HepG2 (cell line): ENCODE data around the gene ZBTB22. TPM values are rescaled to one million over a fixed set of nuclear protein-coding genes. Genes with fewer than 3 reads are reported as not detected.

Experiments used
- AKAP8 ChIP-seq: sonication (generic); formaldehyde crosslinking; IDR thresholded peaks from 2 replicates; pipeline ENCODE4 v1.5.1; 2020; ENCODE audit warnings: mild to moderate bottlenecking, missing genetic modification reagents
- ARID3A ChIP-seq: IDR thresholded peaks from 2 replicates; pipeline ENCODE4 v1.6.1; 2012; ENCODE audit warnings: low read depth, low read length, improper control_type of control experiment
- ATF1 ChIP-seq: IDR thresholded peaks from 2 replicates; pipeline ENCODE4 v1.6.1; 2016; ENCODE audit warnings: mild to moderate bottlenecking, control low read depth
- CHD4 ChIP-seq: fragments of 200-600 bp; sonication (generic); IDR thresholded peaks from 2 replicates; pipeline ENCODE4 v1.7.0; 2017; ENCODE audit warnings: mild to moderate bottlenecking, low read length, borderline replicate concordance
- KDM5A ChIP-seq: fragments of 200-600 bp; sonication (generic); IDR thresholded peaks from 2 replicates; pipeline ENCODE4 v1.7.0; 2018; ENCODE audit warnings: antibody characterized with exemption, mild to moderate bottlenecking, low read length, borderline replicate concordance
- MLLT10 ChIP-seq: sonication (generic); formaldehyde crosslinking; IDR thresholded peaks from 2 replicates; pipeline ENCODE4 v1.4.0; 2020; ENCODE audit warnings: missing genetic modification reagents
- PRDM4 ChIP-seq: sonication (generic); formaldehyde crosslinking; IDR thresholded peaks from 2 replicates; pipeline ENCODE4 v1.9.0; 2021; ENCODE audit warnings: missing genetic modification reagents, borderline replicate concordance
- RFX1 ChIP-seq: fragments of 450-650 bp; IDR thresholded peaks from 2 replicates; pipeline ENCODE4 v1.6.1; 2017
- SETDB1 ChIP-seq: sonication (generic); formaldehyde crosslinking; IDR thresholded peaks from 2 replicates; pipeline ENCODE4 v1.5.1; 2020; ENCODE audit warnings: missing genetic modification reagents, mild to moderate bottlenecking, borderline replicate concordance
- ZBED4 ChIP-seq: sonication (generic); formaldehyde crosslinking; IDR thresholded peaks from 2 replicates; pipeline ENCODE4 v1.4.0; 2020; ENCODE audit warnings: missing genetic modification reagents, borderline replicate concordance
- ZBTB1 ChIP-seq: sonication (generic); formaldehyde crosslinking; IDR thresholded peaks from 2 replicates; pipeline ENCODE4 v1.4.0; 2020; ENCODE audit warnings: missing genetic modification reagents, borderline replicate concordance
- ZC3H4 ChIP-seq: sonication (generic); formaldehyde crosslinking; IDR thresholded peaks from 2 replicates; pipeline ENCODE4 v1.4.0; 2020; ENCODE audit warnings: missing genetic modification reagents, borderline replicate concordance
- ZNF329 ChIP-seq: sonication (generic); formaldehyde crosslinking; IDR thresholded peaks from 2 replicates; pipeline ENCODE4 v1.9.0; 2021; ENCODE audit warnings: low read depth, mild to moderate bottlenecking, missing genetic modification reagents
- ZNF468 ChIP-seq: sonication (generic); formaldehyde crosslinking; IDR thresholded peaks from 2 replicates; pipeline ENCODE4 v1.8.0; 2022; ENCODE audit warnings: mild to moderate bottlenecking, moderate library complexity, missing genetic modification reagents
- ZNF572 ChIP-seq: sonication (generic); formaldehyde crosslinking; IDR thresholded peaks from 2 replicates; pipeline ENCODE4 v1.5.1; 2020; ENCODE audit warnings: mild to moderate bottlenecking, missing genetic modification reagents
- ZSCAN21 ChIP-seq: sonication (generic); formaldehyde crosslinking; IDR thresholded peaks from 2 replicates; pipeline ENCODE4 v1.8.0; 2022; ENCODE audit warnings: mild to moderate bottlenecking, missing genetic modification reagents, moderate library complexity, borderline replicate concordance
- polyA plus RNA-seq, 8 experiments: library from polyadenylated mRNA; depleted of rRNA in 3 of 8; stranded (reverse) in 7 of 8; unstranded in 1 of 8; fragments of >200 nt; fragmentation: Illumina TruSeq in 4 of 8; extraction: Trizol in 4 of 8; gene quantifications; 2 replicates each; pipeline versions ENCODE4 v1.2.1 to v1.2.3, GENCODE V29; 2011 to 2016; ENCODE audit warnings: low read depth in 4 of 8, missing spikeins in 1 of 8, mixed read lengths in 1 of 8; ENCODE audit not compliant: insufficient read depth in 1 of 8
- total RNA-seq, 5 experiments: library from RNA; depleted of rRNA; stranded (reverse); fragments of >200 nt; fragmentation: Illumina TruSeq; extraction: Trizol; gene quantifications; 2 replicates each; pipeline ENCODE4 v1.2.3, GENCODE V29; 2016; ENCODE audit warnings: low read depth in 1 of 5
- TF ChIP-seq, protein P1 (sequence below): IDR thresholded peaks from 2 replicates; pipeline ENCODE4 v1.6.1; 2016; ENCODE audit warnings: missing genetic modification reagents, missing compliant biosample characterization
- TF ChIP-seq, protein P2 (sequence below): sonication (generic); formaldehyde crosslinking; IDR thresholded peaks from 2 replicates; pipeline ENCODE4 v1.8.1; 2023; ENCODE audit warnings: mild to moderate bottlenecking, missing genetic modification reagents

Gene ZBTB22
- total and polyA plus RNA-seq, 2 of the 13 experiments (the other 11 are each of a cell fraction or from before 2014, with no cell fraction given): 8.0 to 10.6 TPM

- TF ChIP-seq, protein P1, sequence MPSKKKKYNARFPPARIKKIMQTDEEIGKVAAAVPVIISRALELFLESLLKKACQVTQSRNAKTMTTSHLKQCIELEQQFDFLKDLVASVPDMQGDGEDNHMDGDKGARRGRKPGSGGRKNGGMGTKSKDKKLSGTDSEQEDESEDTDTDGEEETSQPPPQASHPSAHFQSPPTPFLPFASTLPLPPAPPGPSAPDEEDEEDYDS: no peak
- TF ChIP-seq ZNF572 (0 out of 2 replicates have a peak, but pooled peaks have one; percentile 68), ZSCAN21 (no peak), PRDM4 (no peak), ZNF468 (CRISPR knock-in tag) (no peak), ARID3A (no peak), ZBED4 (no peak), ATF1 (CRISPR knock-in tag) (peak; percentile 5; the same call in 1 of the 2 replicates), AKAP8 (CRISPR knock-in tag) (no peak), ZC3H4 (CRISPR knock-in tag) (no peak), KDM5A (peak; percentile 0; the same call in 1 of the 2 replicates), RFX1 (no peak), ZBTB1 (CRISPR knock-in tag) (no peak), SETDB1 (CRISPR knock-in tag) (no peak), CHD4 (no peak), MLLT10 (no peak), ZNF329 (no peak)
- TF ChIP-seq, protein P2, sequence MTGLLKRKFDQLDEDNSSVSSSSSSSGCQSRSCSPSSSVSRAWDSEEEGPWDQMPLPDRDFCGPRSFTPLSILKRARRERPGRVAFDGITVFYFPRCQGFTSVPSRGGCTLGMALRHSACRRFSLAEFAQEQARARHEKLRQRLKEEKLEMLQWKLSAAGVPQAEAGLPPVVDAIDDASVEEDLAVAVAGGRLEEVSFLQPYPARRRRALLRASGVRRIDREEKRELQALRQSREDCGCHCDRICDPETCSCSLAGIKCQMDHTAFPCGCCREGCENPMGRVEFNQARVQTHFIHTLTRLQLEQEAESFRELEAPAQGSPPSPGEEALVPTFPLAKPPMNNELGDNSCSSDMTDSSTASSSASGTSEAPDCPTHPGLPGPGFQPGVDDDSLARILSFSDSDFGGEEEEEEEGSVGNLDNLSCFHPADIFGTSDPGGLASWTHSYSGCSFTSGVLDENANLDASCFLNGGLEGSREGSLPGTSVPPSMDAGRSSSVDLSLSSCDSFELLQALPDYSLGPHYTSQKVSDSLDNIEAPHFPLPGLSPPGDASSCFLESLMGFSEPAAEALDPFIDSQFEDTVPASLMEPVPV (CRISPR knock-in tag): no peak
Measured at GRCh38 chr6:33318426-33319073, 1.0 kb upstream of the ZBTB22 start (continued).
